SIG-M5 (cell line): ENCODE measurements around the gene NSUN5.
"Not testable (repeated sequence)": the region's sequence is repeated elsewhere in the genome, so short reads cannot be mapped to it uniquely, and the experiment has no call there.

Source experiments
- DNase-seq: peaks from one replicate; lab custom pipeline; 2025; lab: John Stamatoyannopoulos, UW

NSUN5 gene

DNA sequence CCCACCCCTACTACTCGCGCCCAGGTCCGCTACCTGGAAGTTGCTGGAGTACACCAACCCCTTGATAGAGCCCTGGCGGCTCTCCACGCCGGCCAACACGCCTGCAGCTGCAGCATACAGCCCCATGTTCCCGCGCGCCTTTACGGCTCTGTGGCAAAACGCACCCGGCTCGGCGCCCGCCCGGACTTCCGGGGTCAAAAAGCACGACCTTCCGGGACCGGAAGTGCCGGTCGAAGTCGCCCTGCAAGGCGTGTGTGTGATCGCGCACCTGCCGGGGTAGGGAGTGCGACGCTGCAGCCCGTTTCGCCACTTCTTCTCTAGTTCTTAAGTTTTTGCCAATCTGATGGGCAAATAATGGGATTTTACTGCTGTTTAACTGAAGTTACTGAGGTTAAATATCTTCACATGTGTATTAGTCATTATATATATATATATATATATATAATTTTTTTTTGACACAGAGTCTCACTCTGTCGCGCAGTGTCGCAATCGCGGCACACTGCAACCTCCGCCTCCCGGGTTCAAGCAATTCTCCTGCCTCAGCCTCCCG lies at the start of gene NSUN5:
Gene NSUN5 (minus strand): TSS at position 162 of the 550 bp plus-strand sequence. CDS start 36 bp downstream, at position 126.
- peak; percentile 29 for DNase-seq

GRCh38 chr7:73356159-73356558 lies 47.5 kb upstream of the NSUN5 start:
- no peak for DNase-seq

GRCh38 chr7:73354821-73355220 lies 46.2 kb upstream of the NSUN5 start:
- no peak for DNase-seq

DNA sequence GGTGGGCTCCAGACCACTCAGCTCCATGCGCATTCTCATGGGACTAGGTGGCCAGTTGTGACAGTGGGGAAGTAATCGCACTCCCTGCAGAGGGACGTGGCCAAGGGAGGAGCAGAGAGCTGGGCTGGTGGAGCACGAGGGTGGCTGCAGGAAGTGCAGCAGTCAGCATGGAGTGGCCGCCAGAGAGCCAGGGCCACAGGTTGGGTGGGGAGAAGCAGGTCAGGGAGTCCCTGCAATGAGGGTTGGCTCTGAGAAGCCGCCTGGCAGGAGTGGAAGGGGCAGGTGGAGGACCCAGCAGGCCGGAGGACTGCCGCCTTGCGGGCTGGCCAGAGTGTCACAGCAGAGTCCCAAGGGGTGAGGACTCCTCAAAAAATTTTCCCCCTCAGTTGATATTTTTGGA lies 45.6 kb upstream of the NSUN5 start:
- DNase-seq, result no peak

DNA sequence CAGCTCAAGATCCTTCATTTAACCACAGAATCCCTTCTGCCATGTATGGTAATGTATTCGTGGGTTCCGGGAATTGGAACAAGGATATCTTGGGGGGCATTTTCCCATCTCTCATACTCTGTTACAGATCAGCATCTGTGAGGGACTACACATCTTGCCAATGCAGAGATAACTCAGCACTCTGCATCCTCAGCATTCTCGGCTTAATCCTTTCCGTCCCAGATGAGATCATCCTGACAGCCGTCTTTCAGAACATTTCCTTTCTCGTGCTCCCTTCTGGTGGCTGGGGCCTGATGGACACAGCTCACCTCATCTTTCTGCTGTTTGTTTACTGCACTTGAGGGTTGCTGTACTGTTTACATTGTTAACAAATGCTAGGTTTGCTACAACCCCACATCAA lies 44.6 kb upstream of the NSUN5 start:
- DNase-seq, result no peak

GRCh38 chr7:73352784-73353183 lies 44.2 kb upstream of the NSUN5 start:
- DNase-seq, result no peak

DNA sequence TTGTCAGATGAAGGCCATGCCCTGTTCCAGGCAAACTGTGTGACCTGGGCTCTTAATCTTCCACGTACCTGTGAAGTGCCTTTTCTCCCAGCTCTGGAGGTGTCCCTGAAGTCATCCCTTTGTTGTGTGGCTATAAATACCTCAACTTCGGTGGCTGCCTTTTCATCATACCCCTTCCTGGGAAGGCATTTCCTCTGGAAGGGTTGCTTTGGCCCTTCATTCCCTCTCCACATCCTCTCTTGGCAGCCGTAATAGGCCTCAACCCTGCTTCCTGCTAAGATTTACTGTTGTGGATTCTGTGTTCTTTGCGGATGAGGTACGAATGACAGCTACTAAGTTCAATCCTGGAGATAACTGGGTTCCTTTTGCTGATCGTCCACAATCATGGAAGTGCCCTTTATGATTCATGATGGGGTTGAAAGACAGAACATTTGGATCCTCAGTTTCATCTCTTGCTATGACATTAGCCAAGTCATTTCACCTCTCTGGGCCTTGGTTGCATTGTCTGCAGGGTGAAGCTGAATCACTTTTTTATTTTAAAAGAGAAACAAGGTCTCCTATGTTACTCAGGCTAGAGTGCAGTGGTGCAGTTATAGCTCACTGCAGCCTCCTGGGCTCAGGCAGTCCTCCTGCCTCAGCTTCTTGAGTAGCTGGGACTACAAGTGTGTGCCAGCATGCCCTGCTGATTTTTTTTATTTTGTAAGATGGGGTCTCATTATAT lies 43.0 kb upstream of the NSUN5 start:
- DNase-seq, result no peak

DNA sequence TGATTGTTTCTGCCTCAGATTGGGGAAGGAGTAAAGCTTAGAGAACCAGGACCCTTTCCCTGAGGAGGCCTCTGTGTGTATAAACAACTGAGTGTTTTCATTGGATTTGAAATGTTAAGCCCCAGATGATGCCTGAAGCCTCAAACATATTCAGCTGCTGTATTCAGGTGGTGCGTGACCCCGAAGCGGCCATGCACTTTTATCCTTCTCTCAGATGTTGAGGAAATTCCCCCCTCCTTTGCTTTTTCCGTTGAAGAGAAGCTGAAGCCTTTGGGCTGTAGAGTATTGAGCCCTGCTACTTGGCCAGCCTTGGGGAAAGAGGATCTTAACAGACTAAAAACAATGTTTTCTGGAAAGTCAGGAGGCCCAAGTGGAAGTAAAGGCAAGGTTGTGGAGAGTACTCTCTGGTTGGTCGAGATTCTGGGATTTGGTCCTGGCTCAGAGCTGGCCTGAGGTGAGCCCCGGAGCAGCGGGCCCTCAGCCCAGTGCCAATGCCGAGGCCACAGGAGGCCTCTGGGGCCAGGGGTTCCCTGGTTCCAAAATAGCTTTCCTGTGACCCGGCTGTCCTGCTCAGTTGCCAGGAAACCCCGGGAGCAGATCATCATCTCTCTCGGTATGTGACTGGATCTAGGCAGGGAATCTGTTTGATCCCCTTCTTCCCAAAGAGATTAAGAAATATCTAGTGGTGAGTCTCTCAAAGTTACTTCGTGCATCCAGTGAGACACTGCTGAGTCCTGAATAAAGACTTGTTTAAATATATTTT lies 41.9 kb upstream of the NSUN5 start:
- no peak for DNase-seq

DNA sequence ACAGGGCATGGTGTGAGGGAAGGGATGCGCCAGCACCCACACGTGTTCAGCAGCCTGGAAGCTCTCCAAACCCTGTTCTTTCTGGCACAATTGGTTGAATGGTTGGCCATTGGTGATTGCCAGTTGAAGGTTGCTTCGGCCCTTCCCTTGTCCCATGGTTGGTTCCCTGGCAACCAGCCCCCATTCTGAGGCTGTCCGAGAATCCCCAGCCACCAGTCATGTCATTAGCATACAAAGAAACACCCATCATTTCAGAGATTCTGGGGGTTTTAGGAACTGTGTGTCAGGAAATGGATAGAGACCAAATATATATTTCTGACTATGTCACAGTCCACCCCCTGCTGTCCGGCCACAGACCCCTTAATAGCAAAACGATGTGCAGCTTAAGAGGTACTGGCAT lies 41.1 kb upstream of the NSUN5 start:
- no peak for DNase-seq

GRCh38 chr7:73345951-73346350 lies 37.3 kb upstream of the NSUN5 start:
- no peak for DNase-seq

- DNase-seq, result no peak
Measured at GRCh38 chr7:73345538-73345937, 36.9 kb upstream of the NSUN5 start.

DNA sequence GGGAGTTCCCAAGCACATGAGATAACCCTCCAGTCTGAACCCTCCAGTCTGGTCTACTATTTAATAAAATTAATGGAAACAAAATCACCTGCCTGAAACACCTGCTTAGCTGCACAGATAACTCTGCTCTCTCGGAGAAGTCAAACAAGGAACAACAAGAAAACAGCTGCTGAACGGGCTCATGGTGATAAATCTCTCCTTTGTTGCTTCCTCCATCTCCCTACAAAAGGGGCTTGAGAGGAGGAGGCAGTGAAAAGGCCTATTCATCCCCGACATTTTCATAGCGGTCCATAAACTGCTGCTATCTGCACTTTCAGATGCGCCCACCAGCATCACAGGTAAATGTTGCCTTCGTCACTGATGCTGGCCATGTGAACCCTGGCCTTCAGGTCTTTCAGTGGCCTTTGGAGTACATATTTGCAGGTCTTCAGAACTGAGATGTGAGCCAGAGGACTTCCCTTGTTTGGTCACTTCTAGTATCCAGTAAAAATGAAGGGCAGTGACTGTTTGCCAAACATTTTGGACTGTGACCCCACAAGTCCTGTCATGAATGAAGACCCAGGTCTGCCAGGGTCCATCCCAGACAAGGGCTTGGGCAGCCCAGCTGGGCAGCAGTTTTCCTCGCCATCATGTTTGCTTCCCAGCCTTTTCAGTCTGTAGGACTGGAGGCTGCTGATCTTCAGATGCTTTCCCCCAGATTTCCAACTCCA lies 35.2 kb upstream of the NSUN5 start:
- no peak for DNase-seq

DNA sequence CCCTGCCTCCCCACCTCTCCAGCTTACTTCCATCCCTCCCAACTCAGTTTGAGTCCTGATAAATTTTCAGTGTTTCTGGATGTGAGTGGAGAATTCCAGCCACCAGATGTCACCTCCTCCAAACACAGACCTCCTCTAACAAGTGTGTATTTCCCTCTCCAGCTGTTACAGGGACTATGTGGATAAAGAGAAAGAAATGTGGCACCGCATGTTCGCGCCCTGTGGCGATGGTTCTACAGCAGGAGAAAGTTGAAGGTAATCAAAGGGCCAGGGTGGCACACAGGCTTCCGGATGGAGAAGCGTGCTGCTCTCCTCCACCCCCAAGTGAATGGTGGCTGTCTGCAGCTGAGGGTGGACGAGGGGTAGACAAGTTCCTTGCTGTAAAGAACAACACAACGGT lies 34.0 kb upstream of the NSUN5 start:
- no peak for DNase-seq

- no peak for DNase-seq
Measured at GRCh38 chr7:73341877-73342276, 33.3 kb upstream of the NSUN5 start.

GRCh38 chr7:73340514-73340913 lies 31.9 kb upstream of the NSUN5 start:
- no peak for DNase-seq

DNA sequence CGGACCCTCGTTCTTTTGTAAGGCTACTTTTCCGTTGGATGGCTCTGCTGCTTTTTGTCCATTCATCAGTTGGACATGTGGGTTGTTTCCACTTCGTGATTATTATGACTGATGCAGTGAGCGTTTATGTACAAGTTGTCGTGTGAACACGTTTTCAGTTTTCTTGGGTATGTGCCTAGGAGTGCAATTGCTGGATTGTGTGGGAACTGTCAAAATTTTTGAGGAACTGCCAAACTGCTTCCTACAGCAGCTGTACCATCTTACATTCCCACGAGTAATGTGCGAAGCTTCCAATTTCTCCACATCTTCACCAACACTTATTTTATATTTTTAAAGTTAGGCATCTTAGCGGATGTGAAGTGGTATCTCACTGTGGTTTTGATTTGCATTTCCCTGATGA lies 29.7 kb upstream of the NSUN5 start:
- no peak for DNase-seq

GRCh38 chr7:73332447-73332846 lies 23.8 kb upstream of the NSUN5 start:
- DNase-seq, result no peak

GRCh38 chr7:73330772-73331171 lies 22.1 kb upstream of the NSUN5 start:
- no peak for DNase-seq

DNA sequence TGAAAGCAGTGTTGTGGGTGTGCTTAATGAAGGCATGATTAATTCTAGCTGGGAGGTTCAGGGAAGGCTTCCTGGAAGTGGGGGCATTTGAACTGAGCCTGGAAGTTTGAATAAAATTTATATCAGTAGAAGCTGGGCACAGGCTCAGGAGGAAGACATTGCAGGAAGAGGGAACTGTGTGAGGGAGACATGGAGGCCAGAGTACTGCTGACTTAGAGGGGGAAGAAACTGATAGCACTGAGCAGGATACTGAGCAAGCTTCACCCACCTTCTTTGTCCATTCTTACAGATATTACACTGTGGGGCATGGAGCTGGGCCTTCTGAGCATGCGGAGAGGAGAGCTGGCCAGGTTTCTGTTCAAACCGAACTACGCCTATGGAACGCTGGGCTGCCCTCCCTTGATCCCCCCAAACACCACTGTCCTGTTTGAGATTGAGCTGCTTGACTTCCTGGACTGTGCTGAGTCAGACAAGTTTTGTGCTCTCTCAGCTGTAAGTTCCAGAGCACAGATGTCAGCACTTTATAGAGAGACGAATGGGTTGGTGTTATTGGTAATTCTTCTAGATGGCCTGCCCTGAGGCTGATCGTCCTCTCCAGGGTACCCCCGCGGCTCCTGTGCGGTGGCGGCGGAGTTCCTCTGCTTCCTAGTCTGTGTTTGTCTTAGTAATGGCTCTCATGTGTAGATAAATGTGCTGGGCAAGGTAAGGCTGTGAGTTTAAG lies 21.4 kb upstream of the NSUN5 start:
- no peak for DNase-seq

DNA sequence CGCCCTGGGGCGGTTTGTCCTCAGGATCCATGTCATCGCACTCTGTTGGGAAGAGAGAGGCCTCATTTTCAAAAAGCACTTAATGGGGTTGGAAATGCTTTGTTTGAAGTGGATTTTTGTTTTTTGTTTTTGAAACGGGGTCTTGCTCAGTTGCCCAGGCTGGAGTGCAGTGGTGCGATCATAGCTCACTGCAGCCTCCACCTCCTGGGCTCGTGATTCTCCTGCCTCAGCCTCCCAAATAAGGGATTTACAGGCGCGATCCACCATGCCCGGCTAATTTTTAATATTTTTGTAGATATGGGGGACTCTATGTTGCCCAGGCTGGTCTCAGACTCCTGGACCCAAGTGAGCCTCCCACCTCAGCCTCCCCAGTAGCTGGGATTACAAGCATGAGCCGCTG lies 20.1 kb upstream of the NSUN5 start:
- no peak for DNase-seq

DNA sequence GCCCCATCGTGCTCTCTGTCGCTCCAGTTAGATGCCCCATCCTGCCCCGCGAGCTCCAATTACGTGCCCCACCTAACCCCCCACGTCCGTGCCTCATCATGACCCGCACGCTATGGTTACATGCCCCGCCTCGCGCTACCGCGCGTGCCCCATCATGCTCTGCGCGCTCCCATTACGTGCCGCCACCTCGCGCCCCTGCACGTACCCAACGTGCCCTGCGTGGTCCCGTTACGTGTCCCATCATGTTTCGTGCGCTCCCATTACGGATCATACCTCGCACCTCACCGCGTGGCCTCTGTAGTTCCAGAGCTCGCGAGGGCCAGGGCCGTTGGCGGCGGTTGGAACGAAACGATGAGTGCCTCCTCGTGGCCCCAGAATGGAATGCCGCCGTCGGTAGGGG lies 19.3 kb upstream of the NSUN5 start, which contains the start of the genes FKBP6 and TRIM50:
Gene FKBP6 (plus strand): TSS at position 240 of the 400 bp plus-strand sequence. CDS start 268 bp downstream, outside the sequence.
Gene TRIM50 (minus strand): TSS at position 161 of the 400 bp plus-strand sequence. CDS start 3,295 bp downstream, outside the sequence.
- DNase-seq, result not testable (repeated sequence)

DNA sequence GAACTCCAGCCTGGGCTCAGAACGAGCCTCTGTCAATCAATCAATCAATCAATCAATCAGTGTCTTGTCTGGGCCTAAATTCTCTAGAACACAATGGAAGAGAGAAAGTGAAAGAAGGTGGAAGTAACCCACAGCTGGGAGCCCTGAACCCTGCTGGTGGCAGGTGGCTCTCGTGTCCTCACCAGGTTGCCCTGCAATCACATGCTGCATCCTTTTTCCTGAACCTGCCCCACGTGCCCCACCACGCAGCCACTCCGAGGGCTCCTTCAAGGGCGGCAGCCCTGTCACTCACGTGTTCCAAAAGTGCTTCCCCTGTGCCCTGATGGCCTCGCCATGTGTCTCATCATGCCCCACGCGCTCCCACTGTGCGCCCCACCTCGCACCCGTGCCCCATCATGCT lies 18.8 kb upstream of the NSUN5 start:
- not testable (repeated sequence) for DNase-seq
